ENCODE data around the gene ECEL1. TPM values are rescaled to one million over a fixed set of nuclear protein-coding genes. Genes with fewer than 3 reads are reported as not detected.

The ECEL1 gene
- total and polyA plus RNA-seq, 12 donors: 3.9 to 31.7 (median 7.3) TPM

DNA sequence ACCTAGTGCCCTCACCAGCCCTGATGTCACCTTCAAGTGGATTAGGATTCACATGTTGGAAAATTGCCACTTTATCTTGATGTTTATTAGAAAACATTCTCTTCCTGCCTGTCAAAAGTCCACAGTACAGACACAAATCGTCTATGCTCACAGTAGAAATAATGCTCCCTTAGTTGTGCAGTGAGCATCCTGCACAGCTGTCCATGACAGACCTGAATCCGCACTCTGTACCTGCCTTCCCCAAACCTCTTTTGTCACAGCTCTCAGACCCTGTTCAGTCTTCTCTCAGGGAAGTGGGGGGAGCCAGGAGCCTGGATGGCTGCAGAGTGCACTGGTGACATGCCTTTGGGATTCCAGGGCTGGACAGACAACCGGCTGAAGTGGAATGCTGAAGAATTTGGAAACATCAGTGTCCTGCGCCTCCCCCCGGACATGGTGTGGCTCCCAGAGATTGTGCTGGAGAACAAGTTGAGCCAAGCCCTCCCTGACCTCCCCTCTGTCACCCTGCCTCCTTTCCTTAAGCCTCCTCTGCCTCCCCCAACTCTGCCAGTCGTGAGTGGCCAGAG, 40.4 kb upstream of the ECEL1 start:
- Histone ChIP-seq H3K27me3 (peaks cover 18% of the 10 kb centered on the region), H3K9me3 (replicated peaks in 1 of 3) (no peaks in the 10 kb centered on the region), H3K4me3 (no peak overlapping the region), H3K4me1 (replicated peaks in 1 of 2) (peaks cover 7 to 16% of the 10 kb centered on the region in 2 donors), H3K27ac (no peak overlapping the region), H3K36me3 (replicated peaks in 1 of 2) (no peaks in the 10 kb centered on the region)
- intact Hi-C loops (cut with DNase I): loop anchor here in 1 of 2 donors (10.0 kb wide), 1 partner anchor 623 kb away; no protein-coding TSS in a partner anchor
- WGBS, 4 donors: 69 to 84% (median 79%) methylated on average over 6 of the region's 6 CpGs
- no peak for DNase-seq
- TF ChIP-seq, protein P1, sequence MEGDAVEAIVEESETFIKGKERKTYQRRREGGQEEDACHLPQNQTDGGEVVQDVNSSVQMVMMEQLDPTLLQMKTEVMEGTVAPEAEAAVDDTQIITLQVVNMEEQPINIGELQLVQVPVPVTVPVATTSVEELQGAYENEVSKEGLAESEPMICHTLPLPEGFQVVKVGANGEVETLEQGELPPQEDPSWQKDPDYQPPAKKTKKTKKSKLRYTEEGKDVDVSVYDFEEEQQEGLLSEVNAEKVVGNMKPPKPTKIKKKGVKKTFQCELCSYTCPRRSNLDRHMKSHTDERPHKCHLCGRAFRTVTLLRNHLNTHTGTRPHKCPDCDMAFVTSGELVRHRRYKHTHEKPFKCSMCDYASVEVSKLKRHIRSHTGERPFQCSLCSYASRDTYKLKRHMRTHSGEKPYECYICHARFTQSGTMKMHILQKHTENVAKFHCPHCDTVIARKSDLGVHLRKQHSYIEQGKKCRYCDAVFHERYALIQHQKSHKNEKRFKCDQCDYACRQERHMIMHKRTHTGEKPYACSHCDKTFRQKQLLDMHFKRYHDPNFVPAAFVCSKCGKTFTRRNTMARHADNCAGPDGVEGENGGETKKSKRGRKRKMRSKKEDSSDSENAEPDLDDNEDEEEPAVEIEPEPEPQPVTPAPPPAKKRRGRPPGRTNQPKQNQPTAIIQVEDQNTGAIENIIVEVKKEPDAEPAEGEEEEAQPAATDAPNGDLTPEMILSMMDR (IDR thresholded peaks at IDR 0.05): no peak
- TF ChIP-seq POLR2A (IDR thresholded peaks at IDR 0.05): no peak

DNA sequence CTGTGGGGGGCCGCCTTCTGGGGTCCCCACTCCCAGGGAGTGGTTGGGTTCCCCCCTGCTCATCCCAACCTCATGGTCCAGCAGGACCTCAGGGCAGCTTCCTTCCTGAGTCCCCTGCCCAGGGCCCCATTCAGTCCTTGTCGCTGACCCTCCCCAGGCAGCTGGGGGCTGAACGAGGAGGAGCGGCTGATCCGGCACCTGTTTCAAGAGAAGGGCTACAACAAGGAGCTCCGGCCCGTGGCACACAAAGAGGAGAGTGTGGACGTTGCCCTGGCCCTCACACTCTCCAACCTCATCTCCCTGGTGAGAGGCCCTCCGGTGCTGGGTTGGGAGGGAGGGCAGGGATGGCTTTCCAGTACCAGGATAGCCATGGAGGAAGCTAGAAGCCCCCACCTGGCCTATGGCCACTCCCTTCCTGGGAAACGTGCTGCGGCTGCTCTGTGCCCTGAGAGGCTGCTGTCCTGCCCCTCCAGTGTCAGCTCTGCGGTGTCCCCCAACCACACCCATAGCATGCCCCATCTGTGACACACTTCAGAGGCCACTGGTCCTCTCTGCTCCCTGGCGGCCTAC, 38.8 kb upstream of the ECEL1 start:
- no peak for DNase-seq
- Histone ChIP-seq H3K36me3 (replicated peaks in 1 of 2) (no peaks in the 10 kb centered on the region), H3K27me3 (peaks cover 34% of the 10 kb centered on the region), H3K9me3 (replicated peaks in 1 of 3) (no peaks in the 10 kb centered on the region), H3K4me1 (replicated peaks in 1 of 2) (peaks cover 7 to 23% of the 10 kb centered on the region in 2 donors), H3K4me3 (no peak overlapping the region), H3K27ac (no peak overlapping the region)
- TF ChIP-seq, protein P1 (IDR thresholded peaks at IDR 0.05): no peak
- TF ChIP-seq POLR2A (IDR thresholded peaks at IDR 0.05): no peak
- 75 to 83% (median 81%) methylated on average over 8 to 13 of the region's 13 CpGs; no CpG with 5 or more reads in 1 of the 4 donors for WGBS, 4 donors
- intact Hi-C loops (cut with DNase I): loop anchor here in 1 of 2 donors (10.0 kb wide), 1 partner anchor 622 kb away; no protein-coding TSS in a partner anchor

DNA sequence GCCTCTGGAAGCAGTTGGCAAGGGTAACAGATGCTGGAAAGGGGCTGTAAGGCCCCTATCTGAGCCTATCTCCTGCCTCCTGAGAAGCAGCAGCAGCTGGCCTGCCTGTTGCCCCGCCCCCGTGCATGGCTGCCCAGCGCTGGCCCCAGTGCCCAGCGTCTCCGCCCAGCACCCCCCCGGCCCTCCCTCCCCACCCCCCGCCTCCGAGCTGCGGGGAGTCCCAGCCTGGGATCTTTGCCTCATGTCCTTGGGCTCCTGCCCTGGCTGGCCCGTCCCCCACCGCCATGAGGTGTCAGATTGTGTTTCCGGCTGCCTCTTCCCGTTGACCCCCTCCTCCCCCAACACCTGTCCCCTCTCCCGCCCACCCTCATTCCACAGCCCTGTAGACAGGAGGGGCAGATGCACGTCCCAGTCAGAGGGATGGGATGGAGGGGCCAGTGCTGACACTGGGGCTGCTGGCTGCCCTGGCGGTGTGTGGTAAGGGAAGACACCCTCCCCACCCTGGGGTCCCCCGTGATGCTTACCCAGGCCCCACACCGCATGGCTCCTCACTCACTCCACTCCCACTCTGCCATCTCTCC, 38.2 kb upstream of the ECEL1 start, which contains the start of gene CHRND:
TSS of gene CHRND (plus strand) at position 370 of the 581 bp plus-strand sequence. CDS start at position 426, 56 bp downstream.
- peaks cover 7 to 23% of the 10 kb centered on the region in 2 donors for H3K4me1 ChIP-seq (replicated peaks in 1 of 2)
- H3K27ac ChIP-seq: no peak within 1 kb of the TSS
- peaks cover 36% of the 10 kb centered on the region for H3K27me3 ChIP-seq
- no peaks in the 10 kb centered on the region for H3K9me3 ChIP-seq (replicated peaks in 1 of 3)
- no peak within 1 kb of the TSS for H3K4me3 ChIP-seq
- TF ChIP-seq, protein P1 (IDR thresholded peaks at IDR 0.05): no peak
- TF ChIP-seq POLR2A (IDR thresholded peaks at IDR 0.05): no peak
- no peaks in the 10 kb centered on the region for H3K36me3 ChIP-seq (replicated peaks in 1 of 2)
- intact Hi-C loops (cut with DNase I): loop anchor here in 1 of 2 donors (10.0 kb wide), 1 partner anchor 621 kb away; no protein-coding TSS in a partner anchor
- 10 to 38% (median 16%) methylated on average over 5 to 18 of the region's 18 CpGs; no CpG with 5 or more reads in 1 of the 4 donors for WGBS, 4 donors
- peak; percentile 67 to 81 (median 76) for DNase-seq

DNA sequence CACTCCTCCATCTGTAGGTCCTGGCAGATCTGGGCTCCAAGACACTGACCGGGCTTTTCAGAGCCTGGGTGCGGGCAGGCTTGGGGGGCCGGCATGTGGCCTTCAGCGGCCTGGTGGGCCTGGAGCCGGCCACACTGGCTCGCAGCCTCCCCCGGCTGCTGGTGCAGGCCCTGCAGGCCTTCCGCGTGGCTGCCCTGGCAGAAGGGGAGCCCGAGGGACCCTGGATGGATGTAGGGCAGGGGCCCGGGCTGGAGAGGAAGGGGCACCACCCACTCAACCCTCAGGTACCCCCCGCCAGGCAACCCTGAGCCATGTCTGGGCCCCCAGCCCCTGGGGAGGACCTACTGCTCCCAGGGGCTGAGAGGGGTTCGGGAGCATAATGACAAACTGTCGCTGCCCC, 37.6 kb upstream of the ECEL1 start:
- WGBS, 4 donors: 78 to 93% (median 84%) methylated on average over 2 to 14 of the region's 14 CpGs
- Histone ChIP-seq H3K9me3 (replicated peaks in 1 of 3) (no peaks in the 10 kb centered on the region), H3K4me1 (replicated peaks in 1 of 2) (peaks cover 7 to 23% of the 10 kb centered on the region in 2 donors), H3K4me3 (no peak overlapping the region), H3K36me3 (replicated peaks in 1 of 2) (no peaks in the 10 kb centered on the region), H3K27me3 (peaks cover 36% of the 10 kb centered on the region), H3K27ac (no peak overlapping the region)
- TF ChIP-seq, protein P1 (IDR thresholded peaks at IDR 0.05): no peak
- no peak for TF ChIP-seq POLR2A (IDR thresholded peaks at IDR 0.05)
- intact Hi-C loops (cut with DNase I): loop anchor here in 1 of 2 donors (10.0 kb wide), 1 partner anchor 620 kb away; no protein-coding TSS in a partner anchor
- no peak for DNase-seq
